PC-9 (cell line): ENCODE data around the gene CCR9.

Experiments used
- CTCF ChIP-seq: fragments of 200-600 bp; sonication (generic); conservative IDR thresholded peaks from 2 replicates; pipeline ENCODE4 v1.6.1; 2017; ENCODE audit warnings: mixed run types, antibody characterized with exemption, mild to moderate bottlenecking, moderate library complexity
- EZH2 ChIP-seq: fragments of 200-600 bp; sonication (generic); IDR thresholded peaks from 2 replicates; pipeline ENCODE4 v1.8.0; 2017; ENCODE audit warnings: antibody characterized with exemption, low read depth

GRCh38 chr3:45864760-45865519 is 21.4 kb upstream of the CCR9 start:
- no peak for TF ChIP-seq CTCF
- TF ChIP-seq EZH2, result no peak
